Measurements from ENCODE around the gene DENND6B.

DENND6B gene

DNA sequence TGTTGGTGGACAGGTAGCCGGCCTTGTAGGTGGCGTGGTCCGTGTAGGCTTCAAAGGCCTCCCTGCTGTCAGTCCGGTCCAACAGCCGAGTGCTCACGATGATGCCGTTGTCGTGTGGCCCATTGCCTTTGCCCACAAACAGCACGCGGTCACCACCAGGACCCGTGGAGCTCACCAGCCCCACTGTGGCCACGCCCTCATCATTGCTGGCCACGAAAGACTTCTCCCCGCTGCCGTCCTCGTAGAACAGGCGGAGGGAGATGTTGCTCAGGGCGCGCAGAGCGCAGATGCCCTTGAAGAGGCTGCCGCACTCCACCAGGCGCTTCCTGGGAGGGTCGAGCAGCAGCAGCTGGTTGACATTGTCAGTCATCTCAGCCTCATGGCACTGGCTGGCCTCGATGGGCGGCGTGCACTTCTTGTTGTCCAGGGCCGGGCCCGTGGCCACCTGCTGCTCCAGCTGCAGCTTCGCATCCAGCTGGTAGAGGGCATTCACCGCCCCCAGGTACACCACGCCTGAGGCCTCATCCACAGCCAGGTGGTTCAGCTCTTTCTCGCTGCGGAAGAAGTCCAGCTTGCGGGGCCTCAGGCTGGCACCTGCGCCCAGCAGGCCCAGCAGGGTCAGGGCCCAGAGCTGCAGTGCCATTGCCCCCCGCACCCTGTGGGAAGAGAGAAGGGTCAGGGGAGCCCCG lies 36.7 kb downstream of the DENND6B start:
- no peak for DNase-seq (ENCODE audit: extremely low read depth in 1 of 2, low read depth in 1 of 2)

GRCh38 chr22:50289151-50289941 lies 37.5 kb downstream of the DENND6B start:
- DNase-seq (ENCODE audit: extremely low read depth in 1 of 2, low read depth in 1 of 2), result no peak

DNA sequence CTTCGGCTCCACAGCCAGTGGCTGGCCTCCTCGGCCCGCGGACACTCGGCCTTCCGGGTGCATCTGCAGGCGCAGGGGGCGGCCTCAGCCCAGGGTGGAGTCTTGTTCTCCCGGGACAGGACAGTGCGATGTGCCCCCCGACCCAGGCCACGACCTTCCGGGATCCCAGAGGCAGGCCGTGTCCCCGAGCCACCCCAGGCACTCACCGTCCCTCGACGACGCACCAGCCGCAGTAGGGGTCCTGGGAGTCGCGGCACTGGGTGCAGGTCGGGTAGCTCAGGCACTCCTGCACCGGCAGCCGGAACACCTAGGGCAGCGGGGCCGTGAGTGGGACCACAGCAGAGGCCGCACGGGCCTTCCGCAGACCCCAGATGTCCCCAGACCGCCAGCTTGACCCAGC lies 39.1 kb downstream of the DENND6B start:
- no peak for DNase-seq (ENCODE audit: extremely low read depth in 1 of 2, low read depth in 1 of 2)

DNA sequence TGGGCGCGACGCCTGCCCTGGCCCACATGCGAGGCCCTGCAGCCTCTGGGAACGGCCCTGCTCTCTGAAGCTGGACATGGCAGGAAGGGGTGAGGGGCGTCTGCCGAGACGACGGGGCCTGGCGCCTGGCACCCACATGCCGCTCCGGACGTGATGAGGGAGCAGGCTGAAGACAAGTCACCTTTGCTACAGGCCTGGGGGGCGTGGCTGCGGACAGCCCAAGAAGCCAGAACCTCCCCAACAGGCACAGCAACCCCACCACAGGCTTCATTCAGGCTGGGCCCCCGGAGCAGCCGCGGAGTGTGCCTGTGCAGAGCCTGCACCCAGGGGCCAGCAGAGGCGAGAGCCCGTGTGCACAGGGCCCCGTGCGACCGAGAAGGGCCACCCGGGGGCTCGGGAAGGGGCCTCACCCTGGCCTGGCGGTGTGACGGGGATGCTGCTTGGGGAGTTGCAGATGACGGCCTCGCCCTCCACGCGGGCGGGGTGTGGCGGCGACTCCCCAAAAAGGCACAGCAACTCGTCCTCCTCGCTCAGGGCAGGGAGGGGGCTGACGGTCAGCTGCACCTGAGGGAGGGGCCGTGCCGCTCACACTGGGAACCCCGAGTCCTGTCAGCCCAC lies 40.0 kb downstream of the DENND6B start:
- DNase-seq (ENCODE audit: extremely low read depth in 1 of 2, low read depth in 1 of 2), result no peak

DNA sequence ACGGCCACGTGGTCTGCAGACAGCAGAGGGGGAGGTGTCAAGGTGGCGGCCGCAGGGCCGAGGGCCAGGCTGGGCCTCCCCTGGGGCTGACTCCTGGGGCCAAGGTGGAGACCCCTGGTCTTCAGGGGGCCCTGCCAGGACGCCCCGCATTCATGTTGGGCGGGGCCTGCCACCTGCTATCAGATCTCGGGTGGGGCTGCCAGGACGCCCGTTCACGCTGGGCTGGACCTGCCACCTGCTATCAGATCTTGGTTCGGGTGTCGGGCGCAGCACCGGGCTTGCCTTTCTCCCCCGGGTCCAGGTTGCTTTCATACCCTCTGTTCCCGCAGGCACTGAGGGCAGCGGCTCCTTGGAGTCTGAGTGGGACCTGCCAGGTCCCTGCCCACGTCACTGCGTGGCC lies 40.5 kb downstream of the DENND6B start:
- no peak for DNase-seq (ENCODE audit: extremely low read depth in 1 of 2, low read depth in 1 of 2)

DNA sequence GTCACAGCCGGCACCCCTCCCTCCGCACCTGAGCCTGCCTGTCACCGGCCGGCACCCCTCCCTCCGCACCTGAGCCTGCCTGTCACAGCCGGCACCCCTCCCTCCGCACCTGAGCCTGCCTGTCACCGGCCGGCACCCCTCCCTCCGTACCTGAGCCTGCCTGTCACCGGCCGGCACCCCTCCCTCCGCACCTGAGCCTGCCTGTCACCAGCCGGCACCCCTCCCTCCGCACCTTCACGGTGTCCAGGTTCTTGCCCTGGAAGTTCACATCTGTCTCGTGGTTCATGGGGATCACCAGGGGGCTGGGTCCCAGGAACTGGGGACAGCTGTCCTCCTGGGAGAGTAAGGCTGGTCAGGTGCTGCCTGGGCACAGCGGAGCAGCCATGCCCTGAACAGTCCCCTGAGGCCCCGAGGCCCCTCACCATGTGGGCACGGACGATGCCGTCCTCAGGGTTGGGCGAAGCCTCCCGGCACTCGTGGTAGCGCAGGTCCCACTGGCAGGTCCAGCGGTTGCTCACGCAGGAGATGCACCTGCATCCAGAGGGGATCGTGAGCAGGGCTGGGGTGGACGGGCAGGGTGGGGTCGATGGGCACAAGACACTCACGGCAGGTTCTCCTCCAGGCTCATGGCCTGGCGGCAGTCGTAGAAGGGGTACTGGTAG lies 41.1 kb downstream of the DENND6B start:
- no peak for DNase-seq (ENCODE audit: extremely low read depth in 1 of 2, low read depth in 1 of 2)

DNA sequence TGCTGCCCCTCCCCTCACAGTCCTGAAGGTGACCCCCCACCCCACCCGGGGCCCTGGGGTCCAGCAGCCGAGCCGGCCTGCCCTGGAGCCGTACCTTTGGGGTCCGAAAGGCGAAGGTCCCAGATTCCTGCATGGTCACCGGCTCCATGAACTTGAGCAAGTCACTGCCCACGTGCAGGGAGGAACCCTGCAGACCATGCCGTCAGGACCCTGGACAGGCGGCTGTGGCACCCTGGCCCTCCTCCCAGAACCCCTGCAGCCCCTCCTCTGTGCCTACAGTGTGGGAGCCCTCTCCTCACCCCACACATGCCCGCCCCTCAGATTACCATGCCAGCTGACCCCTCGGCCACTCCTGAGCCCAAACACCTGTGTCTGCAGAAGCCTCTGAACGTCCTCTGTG lies 42.3 kb downstream of the DENND6B start:
- no peak for DNase-seq (ENCODE audit: extremely low read depth in 1 of 2, low read depth in 1 of 2)

GRCh38 chr22:50283821-50284220 lies 43.0 kb downstream of the DENND6B start:
- DNase-seq (ENCODE audit: extremely low read depth in 1 of 2, low read depth in 1 of 2), result no peak

- no peak for DNase-seq (ENCODE audit: extremely low read depth in 1 of 2, low read depth in 1 of 2)
These were observed 44.3 kb downstream of the DENND6B start for GRCh38 chr22:50282361-50283155.

DNA sequence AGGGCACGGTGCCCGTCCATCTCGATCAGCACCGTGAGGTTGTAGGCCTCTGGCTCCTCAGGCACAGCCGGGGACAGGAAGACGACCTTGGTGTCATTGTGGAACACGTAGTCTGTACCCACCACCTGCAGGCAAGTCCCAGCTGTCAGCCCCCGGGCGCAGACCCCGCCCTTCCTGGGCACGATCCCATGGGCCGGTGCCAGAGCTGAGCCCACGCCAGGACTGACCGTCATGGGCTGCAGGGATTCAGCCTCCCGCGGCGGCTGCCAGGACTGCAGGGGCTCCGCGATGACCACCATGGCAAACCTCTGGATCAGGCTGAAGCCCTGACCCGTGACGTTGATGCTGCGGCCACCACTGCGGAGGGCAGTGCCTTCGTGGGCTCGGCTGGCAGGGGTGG lies 44.9 kb downstream of the DENND6B start:
- DNase-seq (ENCODE audit: extremely low read depth in 1 of 2, low read depth in 1 of 2), result no peak

GRCh38 chr22:50281384-50281760 lies 45.4 kb downstream of the DENND6B start:
- DNase-seq (ENCODE audit: extremely low read depth in 1 of 2, low read depth in 1 of 2), result no peak

DNA sequence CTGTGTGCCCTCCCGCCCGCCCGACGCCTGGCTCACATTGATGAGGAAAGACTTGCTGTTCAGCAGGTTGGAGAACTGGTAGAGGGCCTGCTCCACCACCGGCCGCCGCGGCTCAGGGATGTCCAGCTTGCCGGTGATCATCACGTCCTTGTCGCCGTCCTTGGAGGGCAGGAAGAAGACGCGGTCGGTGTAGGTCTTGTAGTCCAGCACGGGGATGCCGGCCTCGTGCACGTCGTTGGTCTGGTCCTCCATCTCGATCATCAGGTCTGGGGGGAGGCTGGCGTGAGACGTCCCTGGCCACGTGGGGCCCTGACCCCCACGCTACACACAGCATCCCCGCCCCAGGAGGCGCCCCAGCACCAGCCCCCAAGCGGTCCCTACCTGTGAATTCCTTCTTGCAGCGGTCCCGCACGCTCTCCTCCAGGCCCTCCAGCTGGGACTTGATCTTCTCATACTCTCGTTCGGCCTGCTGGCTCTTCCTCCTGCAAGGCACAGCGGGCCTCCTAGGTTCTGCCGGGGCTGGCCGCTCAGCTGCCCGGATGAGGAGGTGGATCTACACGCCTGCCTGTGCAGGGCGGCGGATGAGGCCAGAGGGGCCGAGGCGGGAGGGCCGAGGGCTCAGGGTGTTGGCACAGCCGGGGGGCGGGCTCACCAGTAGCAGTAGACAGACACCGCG lies 46.0 kb downstream of the DENND6B start:
- no peak for DNase-seq (ENCODE audit: extremely low read depth in 1 of 2, low read depth in 1 of 2)

GRCh38 chr22:50280022-50280707 lies 46.6 kb downstream of the DENND6B start:
- DNase-seq (ENCODE audit: extremely low read depth in 1 of 2, low read depth in 1 of 2), result no peak

- no peak for DNase-seq (ENCODE audit: extremely low read depth in 1 of 2, low read depth in 1 of 2)
These were observed 47.7 kb downstream of the DENND6B start for GRCh38 chr22:50278956-50279619.

GRCh38 chr22:50278461-50278860 lies 48.4 kb downstream of the DENND6B start:
- no peak for DNase-seq (ENCODE audit: extremely low read depth in 1 of 2, low read depth in 1 of 2)

DNA sequence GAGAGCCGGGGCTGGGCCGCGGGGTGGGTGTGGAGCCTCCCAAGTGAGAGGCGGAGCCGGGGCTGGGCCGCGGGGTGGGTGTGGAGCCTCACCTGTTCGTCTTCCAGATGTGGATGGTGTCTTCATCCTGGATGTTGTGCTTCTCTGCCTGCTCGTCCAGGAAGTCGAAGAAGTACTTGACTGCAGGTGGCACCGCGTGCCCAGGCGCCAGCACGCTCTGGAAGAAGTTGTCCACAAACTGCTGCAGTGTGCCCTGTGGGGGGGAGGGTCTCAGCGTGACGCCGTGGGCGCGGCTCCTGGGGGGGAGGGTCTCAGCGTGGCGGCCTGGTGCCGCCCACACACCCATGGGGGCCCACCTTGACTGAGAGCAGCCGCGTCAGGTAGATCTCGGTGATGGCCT lies 49.1 kb downstream of the DENND6B start:
- DNase-seq (ENCODE audit: extremely low read depth in 1 of 2, low read depth in 1 of 2), result no peak

DNA sequence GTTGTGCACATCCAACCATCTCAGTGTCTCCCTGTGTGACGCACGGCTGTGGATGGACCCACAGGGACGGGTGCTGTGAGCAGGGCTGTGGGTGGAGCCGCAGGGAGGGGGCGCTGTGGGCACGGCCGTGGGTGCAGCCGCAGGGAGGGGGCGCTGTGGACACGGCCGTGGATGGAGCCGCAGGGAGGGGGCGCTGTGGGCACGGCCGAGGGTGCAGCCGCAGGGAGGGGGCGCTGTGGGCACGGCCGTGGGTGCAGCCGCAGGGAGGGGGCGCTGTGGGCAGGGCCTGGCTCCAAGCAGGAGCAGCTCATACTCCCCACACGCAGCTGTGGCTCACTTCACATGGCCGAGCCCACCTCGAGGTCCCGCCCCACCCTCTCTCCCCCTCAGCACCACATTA lies 50.7 kb downstream of the DENND6B start:
- DNase-seq (ENCODE audit: extremely low read depth in 1 of 2, low read depth in 1 of 2), result no peak

GRCh38 chr22:50275181-50276055 lies 51.4 kb downstream of the DENND6B start:
- no peak for DNase-seq (ENCODE audit: extremely low read depth in 1 of 2, low read depth in 1 of 2)

Measured in activated CD8-positive, alpha-beta memory T cell treated with anti-CD3 and anti-CD28 coated beads for 1 hour (primary cell).